Measurements from ENCODE around the gene PPP1R12C.

GRCh38 chr19:55105237-55105636 lies 12.2 kb downstream of the PPP1R12C start:
- TF ChIP-seq, protein P1, sequence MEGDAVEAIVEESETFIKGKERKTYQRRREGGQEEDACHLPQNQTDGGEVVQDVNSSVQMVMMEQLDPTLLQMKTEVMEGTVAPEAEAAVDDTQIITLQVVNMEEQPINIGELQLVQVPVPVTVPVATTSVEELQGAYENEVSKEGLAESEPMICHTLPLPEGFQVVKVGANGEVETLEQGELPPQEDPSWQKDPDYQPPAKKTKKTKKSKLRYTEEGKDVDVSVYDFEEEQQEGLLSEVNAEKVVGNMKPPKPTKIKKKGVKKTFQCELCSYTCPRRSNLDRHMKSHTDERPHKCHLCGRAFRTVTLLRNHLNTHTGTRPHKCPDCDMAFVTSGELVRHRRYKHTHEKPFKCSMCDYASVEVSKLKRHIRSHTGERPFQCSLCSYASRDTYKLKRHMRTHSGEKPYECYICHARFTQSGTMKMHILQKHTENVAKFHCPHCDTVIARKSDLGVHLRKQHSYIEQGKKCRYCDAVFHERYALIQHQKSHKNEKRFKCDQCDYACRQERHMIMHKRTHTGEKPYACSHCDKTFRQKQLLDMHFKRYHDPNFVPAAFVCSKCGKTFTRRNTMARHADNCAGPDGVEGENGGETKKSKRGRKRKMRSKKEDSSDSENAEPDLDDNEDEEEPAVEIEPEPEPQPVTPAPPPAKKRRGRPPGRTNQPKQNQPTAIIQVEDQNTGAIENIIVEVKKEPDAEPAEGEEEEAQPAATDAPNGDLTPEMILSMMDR (IDR thresholded peaks at IDR 0.05; ENCODE audit: poor library complexity) = no peak
- TF ChIP-seq EZH2 (IDR thresholded peaks at IDR 0.05; ENCODE audit: borderline replicate concordance) (no peak), EZH2phosphoT487 (IDR thresholded peaks at IDR 0.05; ENCODE audit: low read depth, severe bottlenecking, unreplicated experiment) (no peak)

All from hepatocyte (in vitro differentiated cells).